ENCODE results near the gene SLC17A4. TPM values are rescaled to one million over a fixed set of nuclear protein-coding genes. Genes with fewer than 3 reads are reported as not detected.
"Not testable (repeated sequence)": the region's sequence is repeated elsewhere in the genome, so short reads cannot be mapped to it uniquely, and the experiment has no call there.

SLC17A4 gene
- total and polyA plus RNA-seq, 2 donors, result 0.02 TPM; not detected in 1

- H3K4me1 ChIP-seq (ENCODE audit: control insufficient read depth in 2 of 2, insufficient read depth in 2 of 2, low read length in 2 of 2), result no peaks in the 10 kb centered on the region
- no peak overlapping the region for H3K27ac ChIP-seq (ENCODE audit: low read depth in 1 of 2, low read length in 1 of 2)
- H3K27me3 ChIP-seq (ENCODE audit: control insufficient read depth in 2 of 2, insufficient read depth in 1 of 2, low read length in 1 of 2), result no peaks in the 10 kb centered on the region
- H3K36me3 ChIP-seq (ENCODE audit: control insufficient read depth in 2 of 2, insufficient read depth in 2 of 2, low read length in 1 of 2), result no peaks in the 10 kb centered on the region
- no peak for DNase-seq (ENCODE audit: low read depth in 6 of 9, low spot score in 9 of 9)
- no peak overlapping the region for H3K4me3 ChIP-seq (ENCODE audit: low read length in 2 of 2)
- WGBS, result 98% methylated on average over 2 of the region's 2 CpGs
- H3K9me3 ChIP-seq (ENCODE audit: control insufficient read depth in 2 of 2, insufficient read depth in 1 of 2, low read length in 1 of 2), result no peaks in the 10 kb centered on the region
Measured at GRCh38 chr6:25747477-25747876, 7.1 kb upstream of the SLC17A4 start.

- no peak for DNase-seq (ENCODE audit: low read depth in 6 of 9, low spot score in 9 of 9)
- Histone ChIP-seq H3K36me3 (ENCODE audit: control insufficient read depth in 2 of 2, insufficient read depth in 2 of 2, low read length in 1 of 2) (no peaks in the 10 kb centered on the region), H3K9me3 (ENCODE audit: control insufficient read depth in 2 of 2, insufficient read depth in 1 of 2, low read length in 1 of 2) (no peaks in the 10 kb centered on the region), H3K4me3 (ENCODE audit: low read length in 2 of 2) (no peak overlapping the region), H3K27me3 (ENCODE audit: control insufficient read depth in 2 of 2, insufficient read depth in 1 of 2, low read length in 1 of 2) (no peaks in the 10 kb centered on the region), H3K27ac (ENCODE audit: low read depth in 1 of 2, low read length in 1 of 2) (no peak overlapping the region), H3K4me1 (ENCODE audit: control insufficient read depth in 2 of 2, insufficient read depth in 2 of 2, low read length in 2 of 2) (no peaks in the 10 kb centered on the region)
Measured at GRCh38 chr6:25748049-25748448, 6.5 kb upstream of the SLC17A4 start.

- H3K27me3 ChIP-seq (ENCODE audit: control insufficient read depth in 2 of 2, insufficient read depth in 1 of 2, low read length in 1 of 2); H3K27ac ChIP-seq (ENCODE audit: low read depth in 1 of 2, low read length in 1 of 2); H3K4me1 ChIP-seq (ENCODE audit: control insufficient read depth in 2 of 2, insufficient read depth in 2 of 2, low read length in 2 of 2); DNase-seq (ENCODE audit: low read depth in 6 of 9, low spot score in 9 of 9); H3K36me3 ChIP-seq (ENCODE audit: control insufficient read depth in 2 of 2, insufficient read depth in 2 of 2, low read length in 1 of 2); H3K9me3 ChIP-seq (ENCODE audit: control insufficient read depth in 2 of 2, insufficient read depth in 1 of 2, low read length in 1 of 2); H3K4me3 ChIP-seq (ENCODE audit: low read length in 2 of 2): not testable (repeated sequence)
- 87% methylated on average over 17 of the region's 17 CpGs for WGBS
Measured at GRCh38 chr6:25748601-25749517, 5.7 kb upstream of the SLC17A4 start.

- Histone ChIP-seq H3K4me1 (ENCODE audit: control insufficient read depth in 2 of 2, insufficient read depth in 2 of 2, low read length in 2 of 2) (no peaks in the 10 kb centered on the region), H3K4me3 (ENCODE audit: low read length in 2 of 2) (no peak overlapping the region), H3K27me3 (ENCODE audit: control insufficient read depth in 2 of 2, insufficient read depth in 1 of 2, low read length in 1 of 2) (no peaks in the 10 kb centered on the region), H3K36me3 (ENCODE audit: control insufficient read depth in 2 of 2, insufficient read depth in 2 of 2, low read length in 1 of 2) (no peaks in the 10 kb centered on the region), H3K9me3 (ENCODE audit: control insufficient read depth in 2 of 2, insufficient read depth in 1 of 2, low read length in 1 of 2) (no peaks in the 10 kb centered on the region), H3K27ac (ENCODE audit: low read depth in 1 of 2, low read length in 1 of 2) (no peak overlapping the region)
- no peak for DNase-seq (ENCODE audit: low read depth in 6 of 9, low spot score in 9 of 9)
- WGBS, result 42% methylated on average over 2 of the region's 2 CpGs
Measured at GRCh38 chr6:25749837-25750236, 4.7 kb upstream of the SLC17A4 start.

- DNase-seq (ENCODE audit: low read depth in 6 of 9, low spot score in 9 of 9), result no peak
Measured at GRCh38 chr6:25750906-25751305, 3.6 kb upstream of the SLC17A4 start.

GRCh38 chr6:25753079-25753478 lies 1.5 kb upstream of the SLC17A4 start:
- no peaks in the 10 kb centered on the region for H3K36me3 ChIP-seq (ENCODE audit: control insufficient read depth in 2 of 2, insufficient read depth in 2 of 2, low read length in 1 of 2)
- H3K4me1 ChIP-seq (ENCODE audit: control insufficient read depth in 2 of 2, insufficient read depth in 2 of 2, low read length in 2 of 2), result no peaks in the 10 kb centered on the region
- no peaks in the 10 kb centered on the region for H3K27me3 ChIP-seq (ENCODE audit: control insufficient read depth in 2 of 2, insufficient read depth in 1 of 2, low read length in 1 of 2)
- H3K9me3 ChIP-seq (ENCODE audit: control insufficient read depth in 2 of 2, insufficient read depth in 1 of 2, low read length in 1 of 2), result no peaks in the 10 kb centered on the region
- DNase-seq (ENCODE audit: low read depth in 6 of 9, low spot score in 9 of 9), result no peak
- H3K4me3 ChIP-seq (ENCODE audit: low read length in 2 of 2), result no peak overlapping the region
- no peak overlapping the region for H3K27ac ChIP-seq (ENCODE audit: low read depth in 1 of 2, low read length in 1 of 2)

More at GRCh38 chr6:25750906-25751305, 3.6 kb upstream of the SLC17A4 start:
- H3K27ac ChIP-seq (ENCODE audit: low read depth in 1 of 2, low read length in 1 of 2), result no peak overlapping the region
- H3K4me1 ChIP-seq (ENCODE audit: control insufficient read depth in 2 of 2, insufficient read depth in 2 of 2, low read length in 2 of 2), result no peaks in the 10 kb centered on the region
- no peaks in the 10 kb centered on the region for H3K36me3 ChIP-seq (ENCODE audit: control insufficient read depth in 2 of 2, insufficient read depth in 2 of 2, low read length in 1 of 2)
- H3K4me3 ChIP-seq (ENCODE audit: low read length in 2 of 2), result no peak overlapping the region
- 62% methylated on average over 3 of the region's 3 CpGs for WGBS
- H3K9me3 ChIP-seq (ENCODE audit: control insufficient read depth in 2 of 2, insufficient read depth in 1 of 2, low read length in 1 of 2), result no peaks in the 10 kb centered on the region
- H3K27me3 ChIP-seq (ENCODE audit: control insufficient read depth in 2 of 2, insufficient read depth in 1 of 2, low read length in 1 of 2), result no peaks in the 10 kb centered on the region

GRCh38 chr6:25755483-25755882 lies 941 bp downstream of the SLC17A4 start:
- Histone ChIP-seq H3K27me3 (ENCODE audit: control insufficient read depth in 2 of 2, insufficient read depth in 1 of 2, low read length in 1 of 2) (no peaks in the 10 kb centered on the region), H3K27ac (ENCODE audit: low read depth in 1 of 2, low read length in 1 of 2) (no peak overlapping the region), H3K4me3 (ENCODE audit: low read length in 2 of 2) (no peak overlapping the region), H3K4me1 (ENCODE audit: control insufficient read depth in 2 of 2, insufficient read depth in 2 of 2, low read length in 2 of 2) (no peaks in the 10 kb centered on the region), H3K9me3 (ENCODE audit: control insufficient read depth in 2 of 2, insufficient read depth in 1 of 2, low read length in 1 of 2) (no peaks in the 10 kb centered on the region), H3K36me3 (ENCODE audit: control insufficient read depth in 2 of 2, insufficient read depth in 2 of 2, low read length in 1 of 2) (no peaks in the 10 kb centered on the region)
- WGBS, result 98% methylated on average over 1 of the region's 1 CpG
- DNase-seq (ENCODE audit: low read depth in 6 of 9, low spot score in 9 of 9), result no peak

GRCh38 chr6:25756382-25757363 lies 2.1 kb downstream of the SLC17A4 start:
- Histone ChIP-seq H3K27me3 (ENCODE audit: control insufficient read depth in 2 of 2, insufficient read depth in 1 of 2, low read length in 1 of 2) (no peaks in the 10 kb centered on the region), H3K4me1 (ENCODE audit: control insufficient read depth in 2 of 2, insufficient read depth in 2 of 2, low read length in 2 of 2) (no peaks in the 10 kb centered on the region), H3K9me3 (ENCODE audit: control insufficient read depth in 2 of 2, insufficient read depth in 1 of 2, low read length in 1 of 2) (no peaks in the 10 kb centered on the region), H3K36me3 (ENCODE audit: control insufficient read depth in 2 of 2, insufficient read depth in 2 of 2, low read length in 1 of 2) (no peaks in the 10 kb centered on the region), H3K27ac (ENCODE audit: low read depth in 1 of 2, low read length in 1 of 2) (no peak overlapping the region), H3K4me3 (ENCODE audit: low read length in 2 of 2) (no peak overlapping the region)
- DNase-seq (ENCODE audit: low read depth in 6 of 9, low spot score in 9 of 9), result no peak
- WGBS, result 95% methylated on average over 9 of the region's 9 CpGs
